Measurements from ENCODE around the gene TTLL13.

Gene TTLL13

DNA sequence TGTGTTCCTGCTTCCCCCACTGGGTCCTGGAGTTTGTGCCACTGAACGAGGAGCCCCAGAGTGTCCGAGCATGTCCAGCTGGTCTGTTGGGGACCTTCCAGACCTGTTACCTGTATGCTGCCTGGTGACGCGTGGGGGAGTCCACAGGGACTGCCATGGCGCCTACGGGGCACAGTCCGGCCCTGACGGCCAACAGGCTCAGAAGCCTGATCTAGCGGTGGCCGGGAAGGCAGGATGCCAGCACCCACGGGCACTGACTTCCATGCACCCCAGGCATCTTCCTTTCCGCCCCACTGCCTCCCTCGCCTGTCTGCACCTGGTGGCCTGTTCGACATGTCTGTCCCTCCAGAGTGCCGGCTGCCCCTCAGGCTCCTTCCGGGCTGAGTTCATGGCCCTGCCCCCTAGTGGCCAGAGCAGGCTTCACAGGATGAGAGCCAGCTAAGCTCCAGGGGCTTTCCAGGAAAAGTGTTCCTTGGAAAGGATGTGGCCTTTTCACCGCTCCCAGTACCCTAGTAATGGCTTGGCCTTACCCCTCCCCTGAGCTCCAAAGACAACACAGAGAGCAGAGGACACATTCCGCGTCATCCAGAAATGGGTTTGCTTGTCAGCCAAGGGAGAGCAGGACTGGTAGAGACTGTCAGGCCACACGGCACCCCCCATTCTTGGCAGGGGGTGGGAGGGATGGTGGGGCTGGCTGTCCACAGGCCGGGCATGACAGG lies 51.8 kb downstream of the TTLL13 start:
- TF ChIP-seq, protein P1, sequence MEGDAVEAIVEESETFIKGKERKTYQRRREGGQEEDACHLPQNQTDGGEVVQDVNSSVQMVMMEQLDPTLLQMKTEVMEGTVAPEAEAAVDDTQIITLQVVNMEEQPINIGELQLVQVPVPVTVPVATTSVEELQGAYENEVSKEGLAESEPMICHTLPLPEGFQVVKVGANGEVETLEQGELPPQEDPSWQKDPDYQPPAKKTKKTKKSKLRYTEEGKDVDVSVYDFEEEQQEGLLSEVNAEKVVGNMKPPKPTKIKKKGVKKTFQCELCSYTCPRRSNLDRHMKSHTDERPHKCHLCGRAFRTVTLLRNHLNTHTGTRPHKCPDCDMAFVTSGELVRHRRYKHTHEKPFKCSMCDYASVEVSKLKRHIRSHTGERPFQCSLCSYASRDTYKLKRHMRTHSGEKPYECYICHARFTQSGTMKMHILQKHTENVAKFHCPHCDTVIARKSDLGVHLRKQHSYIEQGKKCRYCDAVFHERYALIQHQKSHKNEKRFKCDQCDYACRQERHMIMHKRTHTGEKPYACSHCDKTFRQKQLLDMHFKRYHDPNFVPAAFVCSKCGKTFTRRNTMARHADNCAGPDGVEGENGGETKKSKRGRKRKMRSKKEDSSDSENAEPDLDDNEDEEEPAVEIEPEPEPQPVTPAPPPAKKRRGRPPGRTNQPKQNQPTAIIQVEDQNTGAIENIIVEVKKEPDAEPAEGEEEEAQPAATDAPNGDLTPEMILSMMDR (IDR thresholded peaks at IDR 0.05) = peak; percentile 86

DNA sequence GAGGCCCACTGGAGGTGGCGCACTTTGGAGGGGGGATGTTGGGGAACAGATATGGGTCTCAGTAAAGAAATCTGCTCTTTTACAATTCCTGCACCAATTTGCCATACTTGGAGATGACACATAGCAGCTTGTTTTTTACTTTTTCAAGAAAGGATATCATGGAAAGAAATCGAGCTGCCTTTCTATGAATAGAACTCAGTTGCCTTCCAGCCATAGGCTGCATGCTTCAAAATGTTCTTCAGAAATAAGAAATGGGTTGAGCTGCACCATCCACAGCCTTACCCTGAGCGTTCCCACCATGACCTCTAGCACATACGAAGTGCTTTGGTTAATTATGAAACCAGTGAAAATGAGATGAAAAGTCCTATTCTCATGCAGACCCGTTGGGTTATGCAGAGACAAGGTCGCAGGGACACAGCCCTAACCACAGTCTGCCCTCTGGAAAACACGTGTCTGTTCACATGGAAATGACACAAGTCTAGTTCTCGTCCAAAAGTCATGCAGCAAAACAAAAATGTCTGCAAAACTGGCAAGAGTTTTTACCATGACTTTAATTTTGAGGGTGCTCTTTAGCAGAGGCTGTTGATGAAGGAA lies 52.4 kb downstream of the TTLL13 start:
- TF ChIP-seq, protein P1 (IDR thresholded peaks at IDR 0.05) = no peak

DNA sequence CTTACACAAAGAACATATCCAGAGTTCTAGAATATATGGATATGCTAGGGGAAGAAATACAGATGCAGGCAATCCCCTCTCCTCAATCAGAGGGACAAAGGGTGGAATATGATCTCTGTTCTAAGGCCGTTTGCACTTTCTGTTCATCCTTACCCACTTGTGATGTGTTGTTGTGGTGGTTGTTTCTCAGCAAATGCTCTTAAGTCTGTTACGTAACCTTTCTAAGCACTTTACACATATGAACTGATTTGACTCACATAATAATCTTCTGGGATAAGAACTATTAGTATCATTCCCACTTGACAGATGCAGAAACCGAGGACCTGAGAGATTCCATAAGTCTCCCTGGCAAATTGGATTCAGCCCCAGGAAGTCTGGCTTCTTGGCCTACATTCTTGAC lies 56.6 kb downstream of the TTLL13 start:
- TF ChIP-seq, protein P1 (IDR thresholded peaks at IDR 0.05) = no peak

DNA sequence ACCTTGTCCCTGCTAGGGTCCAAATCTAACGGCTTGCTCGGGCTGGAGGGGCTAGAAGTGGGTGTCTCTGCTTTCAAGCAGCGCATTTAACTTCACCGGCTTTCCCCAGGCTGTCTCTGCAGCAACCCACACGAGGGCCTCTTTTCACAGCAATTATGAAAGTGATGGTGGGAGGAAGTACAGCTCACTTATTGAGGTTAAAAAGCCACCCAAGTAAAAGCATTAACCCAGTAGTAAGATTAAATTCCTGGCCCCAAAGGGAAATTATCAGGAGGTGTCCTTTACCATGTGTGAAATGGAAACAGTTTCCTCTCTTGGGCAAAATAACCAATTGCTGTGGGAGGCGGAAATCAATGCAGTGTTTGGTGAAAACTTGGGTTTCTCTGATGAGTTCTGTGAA lies 57.2 kb downstream of the TTLL13 start:
- TF ChIP-seq, protein P1 (IDR thresholded peaks at IDR 0.05) = no peak

DNA sequence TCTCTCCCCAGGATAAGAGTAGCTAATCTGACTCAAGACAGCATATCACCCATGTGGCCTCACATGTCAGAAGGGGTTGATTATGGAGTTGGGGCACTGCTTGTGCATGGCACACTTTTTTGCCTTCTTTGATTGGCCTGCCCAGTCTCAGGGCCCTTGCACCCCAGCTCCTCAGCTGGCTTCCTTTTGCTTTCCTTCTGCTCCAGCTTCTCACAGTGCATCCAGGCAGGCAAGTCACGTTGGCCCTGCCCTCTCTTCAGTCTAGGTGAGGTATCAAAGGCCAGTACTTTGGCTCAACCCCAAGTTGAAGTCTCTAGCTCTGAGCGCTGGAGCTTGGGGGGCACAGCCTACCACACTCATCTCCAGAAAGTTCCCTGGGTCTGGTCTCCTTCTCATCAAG lies 58.3 kb downstream of the TTLL13 start:
- TF ChIP-seq, protein P1 (IDR thresholded peaks at IDR 0.05) = no peak

DNA sequence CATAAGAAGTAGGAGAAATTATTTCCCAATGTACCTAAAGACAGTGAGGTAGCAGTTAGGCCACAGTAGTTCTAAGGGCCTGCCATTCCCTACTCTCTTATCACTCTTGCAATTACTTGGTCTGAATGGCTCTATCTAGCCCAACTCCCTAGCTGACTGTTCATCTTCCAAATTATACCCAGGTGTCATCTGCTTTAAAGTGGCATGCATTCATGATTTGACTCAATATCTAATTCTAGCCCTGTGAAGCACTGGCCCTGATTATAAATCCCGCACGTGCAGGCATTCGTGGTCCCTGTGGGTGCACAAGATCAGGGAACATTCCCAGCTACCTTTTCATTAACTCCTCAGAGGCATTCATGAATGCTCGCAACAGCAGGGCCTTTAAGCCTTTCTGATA lies 59.7 kb downstream of the TTLL13 start:
- TF ChIP-seq, protein P1 (IDR thresholded peaks at IDR 0.05) = no peak
